Neutrophil (primary cell): ENCODE results near the gene LMO7.

Experiments
- H3K27ac ChIP-seq: fragments of 200-600 bp; sonication (generic); 2 replicates; pipeline ENCODE4 v1.5.1; 2016; ENCODE audit warnings: mild to moderate bottlenecking, moderate library complexity
- H3K27me3 ChIP-seq: fragments of 200-600 bp; sonication (generic); 2 replicates; pipeline ENCODE4 v1.6.0; 2016; ENCODE audit warnings: mild to moderate bottlenecking
- H3K36me3 ChIP-seq: fragments of 200-600 bp; sonication (generic); 2 replicates; pipeline ENCODE4 v1.5.1; 2017
- H3K4me1 ChIP-seq, 2 experiments: fragments of 200-600 bp in 1 of 2; sonication (generic) in 1 of 2; 1 replicate in 1 of 2; 2 replicates in 1 of 2; pipeline versions ENCODE4 v1.5.1 to v1.6.1; 2013 to 2016; ENCODE audit warnings: low read depth in 1 of 2, low read length in 1 of 2, mild to moderate bottlenecking in 1 of 2, moderate library complexity in 1 of 2; ENCODE audit not compliant: control insufficient read depth in 1 of 2, insufficient read depth in 1 of 2
- H3K4me3 ChIP-seq, 2 experiments: fragments of 200-600 bp in 1 of 2; sonication (generic) in 1 of 2; 1 replicate in 1 of 2; 2 replicates in 1 of 2; pipeline ENCODE4 v1.5.1; 2013 to 2016; ENCODE audit warnings: low read depth in 1 of 2, low read length in 1 of 2, mild to moderate bottlenecking in 1 of 2, moderate library complexity in 1 of 2
- H3K9me3 ChIP-seq: fragments of 200-600 bp; sonication (generic); 2 replicates; pipeline ENCODE4 v1.5.1; 2016
- TF ChIP-seq, protein P1 (sequence below): fragments of 200-600 bp; sonication (generic); IDR thresholded peaks from 2 replicates; pipeline ENCODE4 v1.5.1; 2016; ENCODE audit warnings: antibody characterized with exemption

The LMO7 gene

DNA sequence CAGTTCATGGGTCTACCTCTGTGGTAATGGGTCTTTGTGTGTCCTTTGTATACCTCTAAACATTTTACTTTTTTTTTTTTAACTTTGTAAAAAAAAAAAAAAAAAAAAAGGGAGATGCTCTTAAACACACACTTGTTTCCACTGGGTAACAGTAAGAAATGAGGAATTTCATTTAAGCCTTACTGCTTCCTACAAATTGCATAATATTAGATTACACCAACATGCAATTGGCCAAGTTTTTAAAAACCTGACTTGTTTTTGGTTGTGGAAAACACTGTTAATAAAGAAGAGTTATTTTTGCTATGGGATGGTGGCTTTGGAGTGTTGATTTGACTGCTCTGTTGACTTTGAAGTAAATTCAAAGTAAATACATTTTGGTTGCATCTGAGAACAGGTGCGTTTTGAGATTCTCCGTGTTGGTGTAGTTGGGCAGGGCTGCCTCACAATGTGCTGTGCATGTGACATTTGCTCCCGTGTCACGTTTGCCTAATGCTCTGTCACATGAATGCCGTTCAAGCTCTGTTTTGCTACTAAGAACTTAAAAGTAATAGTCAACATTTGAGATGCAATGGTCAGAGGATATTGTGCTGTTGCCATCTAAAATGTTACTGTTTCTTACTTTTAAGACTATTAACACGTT lies 202.4 kb downstream of the LMO7 start:
- H3K9me3 ChIP-seq = no peaks in the 10 kb centered on the region
- H3K36me3 ChIP-seq = no peaks in the 10 kb centered on the region
- H3K27me3 ChIP-seq = no peaks in the 10 kb centered on the region
- no peak overlapping the region for H3K27ac ChIP-seq
- TF ChIP-seq, protein P1, sequence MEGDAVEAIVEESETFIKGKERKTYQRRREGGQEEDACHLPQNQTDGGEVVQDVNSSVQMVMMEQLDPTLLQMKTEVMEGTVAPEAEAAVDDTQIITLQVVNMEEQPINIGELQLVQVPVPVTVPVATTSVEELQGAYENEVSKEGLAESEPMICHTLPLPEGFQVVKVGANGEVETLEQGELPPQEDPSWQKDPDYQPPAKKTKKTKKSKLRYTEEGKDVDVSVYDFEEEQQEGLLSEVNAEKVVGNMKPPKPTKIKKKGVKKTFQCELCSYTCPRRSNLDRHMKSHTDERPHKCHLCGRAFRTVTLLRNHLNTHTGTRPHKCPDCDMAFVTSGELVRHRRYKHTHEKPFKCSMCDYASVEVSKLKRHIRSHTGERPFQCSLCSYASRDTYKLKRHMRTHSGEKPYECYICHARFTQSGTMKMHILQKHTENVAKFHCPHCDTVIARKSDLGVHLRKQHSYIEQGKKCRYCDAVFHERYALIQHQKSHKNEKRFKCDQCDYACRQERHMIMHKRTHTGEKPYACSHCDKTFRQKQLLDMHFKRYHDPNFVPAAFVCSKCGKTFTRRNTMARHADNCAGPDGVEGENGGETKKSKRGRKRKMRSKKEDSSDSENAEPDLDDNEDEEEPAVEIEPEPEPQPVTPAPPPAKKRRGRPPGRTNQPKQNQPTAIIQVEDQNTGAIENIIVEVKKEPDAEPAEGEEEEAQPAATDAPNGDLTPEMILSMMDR = no peak
- H3K4me3 ChIP-seq = no peak overlapping the region
- peaks cover 4 to 21% of the 10 kb centered on the region in 2 experiments for H3K4me1 ChIP-seq

DNA sequence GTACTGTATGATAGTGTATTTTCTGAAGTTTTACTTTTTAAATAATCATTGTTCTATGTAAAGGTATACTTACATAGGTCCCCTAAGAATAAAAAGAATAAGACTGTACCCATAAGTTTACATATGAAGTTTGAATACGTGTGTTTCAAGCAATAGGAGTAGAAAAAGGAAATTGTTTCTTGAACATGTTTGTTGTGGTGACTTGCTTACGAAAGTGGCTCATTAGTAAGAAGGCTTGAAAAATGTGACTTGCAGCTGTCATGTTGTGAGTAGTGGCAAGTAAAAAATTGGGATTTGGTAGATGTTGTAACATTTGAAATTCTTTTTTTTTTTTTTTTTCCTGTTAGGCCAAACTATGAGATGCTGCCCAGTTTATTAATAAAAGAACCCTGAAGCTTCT lies 203.3 kb downstream of the LMO7 start:
- Histone ChIP-seq H3K4me1 (peaks cover 4 to 21% of the 10 kb centered on the region in 2 experiments), H3K27me3 (no peaks in the 10 kb centered on the region), H3K27ac (no peak overlapping the region), H3K4me3 (no peak overlapping the region), H3K9me3 (no peaks in the 10 kb centered on the region), H3K36me3 (no peaks in the 10 kb centered on the region)
- TF ChIP-seq, protein P1 = no peak

DNA sequence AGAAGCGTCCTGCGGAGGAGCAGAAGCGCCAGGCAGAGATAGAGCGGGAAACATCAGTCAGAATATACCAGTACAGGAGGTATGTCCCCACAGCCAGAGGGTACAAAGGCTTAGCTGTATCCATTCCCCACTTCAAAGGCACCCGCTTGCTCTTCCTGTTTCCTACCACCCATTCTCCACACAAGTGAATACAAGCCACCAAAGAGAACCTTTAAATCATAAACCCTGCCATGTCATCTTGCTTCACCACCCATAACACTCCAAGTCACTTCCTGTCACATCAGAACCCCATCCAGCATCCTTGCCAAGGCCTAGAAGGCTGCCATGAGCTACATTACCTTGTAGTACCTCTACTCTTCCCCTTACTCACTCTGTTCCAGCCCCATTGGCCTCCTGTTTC lies 205.8 kb downstream of the LMO7 start:
- Histone ChIP-seq H3K36me3 (no peaks in the 10 kb centered on the region), H3K9me3 (no peaks in the 10 kb centered on the region), H3K4me3 (no peak overlapping the region), H3K4me1 (peaks cover 4 to 21% of the 10 kb centered on the region in 2 experiments), H3K27me3 (no peaks in the 10 kb centered on the region), H3K27ac (no peak overlapping the region)
- TF ChIP-seq, protein P1 = no peak

DNA sequence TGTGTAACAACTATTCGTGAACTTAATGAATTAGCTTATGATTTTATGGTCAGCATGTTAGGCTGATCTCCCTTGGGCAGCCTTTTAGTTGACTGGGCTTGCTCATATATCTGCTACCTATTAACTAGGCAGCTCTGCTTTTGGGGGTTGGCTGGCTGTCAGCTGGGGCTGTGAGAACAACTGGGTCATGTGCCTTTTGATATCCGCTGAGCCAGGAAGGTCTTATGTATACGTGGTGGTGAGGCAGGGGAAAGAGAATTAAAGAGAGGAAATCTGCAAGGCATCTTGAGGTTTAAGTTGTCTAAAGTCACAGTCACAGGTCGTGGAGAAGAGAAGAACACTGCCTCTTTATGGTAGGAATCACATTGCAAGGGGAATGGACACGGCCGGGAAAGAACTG lies 206.9 kb downstream of the LMO7 start:
- H3K27ac ChIP-seq = no peak overlapping the region
- TF ChIP-seq, protein P1 = no peak
- H3K4me3 ChIP-seq = no peak overlapping the region
- H3K36me3 ChIP-seq = no peaks in the 10 kb centered on the region
- peaks cover 4 to 20% of the 10 kb centered on the region in 2 experiments for H3K4me1 ChIP-seq
- H3K9me3 ChIP-seq = no peaks in the 10 kb centered on the region
- H3K27me3 ChIP-seq = no peaks in the 10 kb centered on the region

DNA sequence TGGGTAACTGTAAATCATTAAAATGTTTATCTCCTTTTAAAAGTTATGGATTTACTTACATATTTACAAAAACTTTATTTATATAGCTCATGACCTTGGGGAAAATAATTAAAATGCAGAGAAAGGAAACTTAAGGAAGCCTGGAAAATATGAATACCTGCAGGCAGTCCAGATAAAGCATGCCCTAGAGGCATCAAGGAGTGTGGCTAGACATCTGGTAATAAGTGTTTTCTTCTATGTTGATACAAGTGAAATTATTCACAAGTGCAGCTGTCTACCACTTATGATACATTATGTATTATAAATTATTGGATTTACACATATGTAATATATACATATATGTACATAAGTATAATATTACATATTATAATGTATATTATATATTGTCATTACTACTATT lies 207.9 kb downstream of the LMO7 start:
- Histone ChIP-seq H3K4me3 (no peak overlapping the region), H3K36me3 (no peaks in the 10 kb centered on the region)
- TF ChIP-seq, protein P1 = no peak

More for the DNA sequence above, 207.9 kb downstream of the LMO7 start:
- Histone ChIP-seq H3K9me3 (no peaks in the 10 kb centered on the region), H3K4me1 (peaks cover 0 to 11% of the 10 kb centered on the region in 2 experiments), H3K27ac (no peak overlapping the region), H3K27me3 (no peaks in the 10 kb centered on the region)
